OCI-LY3 (cell line): ENCODE data around the gene LGALS8.

ENCODE experiments used
- CTCF ChIP-seq: fragments of 200-600, 300-600 bp; sonication (generic); IDR thresholded peaks from 2 replicates; pipeline ENCODE4 v1.5.1; 2014; ENCODE audit warnings: antibody characterized with exemption, low read length, low read depth
- EZH2phosphoT487 ChIP-seq: fragments of 200-600 bp; shearing (Covaris generic); IDR thresholded peaks from 2 replicates; pipeline ENCODE4 v1.6.1; 2018; ENCODE audit warnings: antibody characterized with exemption, mixed run types, low read depth

- TF ChIP-seq CTCF (peak; percentile 88), EZH2phosphoT487 (no peak)
These were observed 33.9 kb upstream of the LGALS8 start for GRCh38 chr1:236489710-236490377.
